Muscle of arm (tissue), 14 donors: ENCODE results near the gene METTL17. TPM values are rescaled to one million over a fixed set of nuclear protein-coding genes. Genes with fewer than 3 reads are reported as not detected.
A peak's percentile ranks its signal among the peaks of the same experiment; 100 is the strongest.
"Not testable (repeated sequence)": the region's sequence is repeated elsewhere in the genome, so short reads cannot be mapped to it uniquely, and the experiment has no call there.

ENCODE experiments used
- DNase-seq: peaks from one replicate; pipeline ENCODE4 v3.0.0-alpha.2; 2013
- long read RNA-seq, 11 donors: transcript quantifications; one replicate each; lab custom pipeline, GENCODE V29; 2026
- polyA plus RNA-seq, 12 donors: library from polyadenylated mRNA; unstranded; fragments of 120-200 nt; gene quantifications; one replicate each; pipeline ENCODE4 v1.2.1, GENCODE V29; 2013; ENCODE audit not compliant: insufficient read length in 12 of 12

METTL17 gene
- 10 to 100 TPM in 11 of 12 donors, not detected in 1; 41.2 to 84.2 (median 63.5) TPM for polyA plus RNA-seq
- long read RNA-seq, donor 1, transcript METTL17-213 (5 exons, 596 nt), result major isoform, 10 of 28 reads
- long read RNA-seq, donor 1, partial matches to known transcripts, result 10 of 28 reads
- long read RNA-seq, donor 1, other reads (novel, unspliced or antisense), result 0 of 28 reads
- long read RNA-seq, donor 2, transcript METTL17-201 (14 exons, 1,749 nt), result major isoform, 6 of 19 reads
- long read RNA-seq, donor 2, partial matches to known transcripts, result 6 of 19 reads
- long read RNA-seq, donor 2, other reads (novel, unspliced or antisense), result 0 of 19 reads
- long read RNA-seq, donor 3, partial matches to known transcripts, result 0 of 6 reads
- long read RNA-seq, donor 3, other reads (novel, unspliced or antisense), result 0 of 6 reads
- long read RNA-seq, donor 4, partial matches to known transcripts, result 5 of 11 reads
- long read RNA-seq, donor 4, other reads (novel, unspliced or antisense), result 0 of 11 reads
- long read RNA-seq, donor 5, transcript METTL17-201 (14 exons, 1,749 nt), result major isoform, 6 of 12 reads
- long read RNA-seq, donor 5, partial matches to known transcripts, result 0 of 12 reads
- long read RNA-seq, donor 5, other reads (novel, unspliced or antisense), result 0 of 12 reads
- long read RNA-seq, donor 6, partial matches to known transcripts, result 7 of 11 reads
- long read RNA-seq, donor 6, other reads (novel, unspliced or antisense), result 0 of 11 reads
- long read RNA-seq, donor 7, partial matches to known transcripts, result 5 of 13 reads
- long read RNA-seq, donor 7, other reads (novel, unspliced or antisense), result 0 of 13 reads
- long read RNA-seq, donor 8, partial matches to known transcripts, result 5 of 17 reads
- long read RNA-seq, donor 8, other reads (novel, unspliced or antisense), result 0 of 17 reads
- long read RNA-seq, donor 9, partial matches to known transcripts, result 0 of 4 reads
- long read RNA-seq, donor 9, other reads (novel, unspliced or antisense), result 0 of 4 reads
- long read RNA-seq, donor 10, partial matches to known transcripts, result 0 of 13 reads
- long read RNA-seq, donor 10, other reads (novel, unspliced or antisense), result 0 of 13 reads
- long read RNA-seq, donor 11, transcript METTL17-201 (14 exons, 1,749 nt), result major isoform, 7 of 11 reads
- long read RNA-seq, donor 11, partial matches to known transcripts, result 0 of 11 reads
- long read RNA-seq, donor 11, other reads (novel, unspliced or antisense), result 0 of 11 reads

DNA sequence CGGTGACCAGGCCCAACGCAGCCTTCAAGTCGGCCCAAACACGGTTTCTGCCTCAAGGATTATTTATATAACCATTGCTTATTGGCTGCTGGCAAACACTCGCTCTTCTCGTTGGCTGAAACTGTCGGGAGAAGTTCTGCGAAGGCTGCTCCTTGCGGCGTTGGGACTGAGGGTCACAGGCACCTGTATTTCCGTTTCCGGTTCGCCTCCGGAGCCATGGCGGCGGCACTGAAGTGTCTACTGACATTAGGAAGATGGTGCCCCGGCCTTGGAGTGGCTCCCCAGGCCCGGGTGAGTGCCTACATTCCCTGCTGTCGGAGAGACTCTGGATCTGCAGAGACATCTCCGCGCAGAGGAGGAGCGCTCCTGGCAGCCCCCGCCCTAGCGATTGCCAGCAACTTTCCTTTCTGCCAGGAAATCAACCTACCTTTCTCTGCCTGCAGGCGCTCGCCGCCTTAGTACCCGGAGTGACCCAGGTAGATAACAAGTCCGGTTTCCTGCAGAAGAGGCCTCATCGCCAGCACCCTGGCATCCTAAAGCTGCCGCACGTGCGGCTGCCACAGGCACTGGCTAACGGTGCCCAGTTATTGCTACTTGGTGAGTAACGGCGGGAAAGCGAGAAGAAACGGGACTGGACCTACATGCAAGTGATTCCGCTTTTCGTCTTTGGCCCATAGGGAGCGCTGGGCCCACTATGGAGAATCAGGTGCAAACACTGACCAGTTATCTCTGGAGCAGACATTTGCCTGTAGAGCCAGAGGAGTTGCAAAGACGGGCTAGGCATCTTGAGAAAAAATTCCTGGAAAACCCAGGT lies at the start of gene METTL17:
METTL17 (plus strand) TSS at position 194 of the 814 bp plus-strand sequence; CDS start at position 217, 23 bp downstream.
- DNase-seq, result peak; percentile 96

DNA sequence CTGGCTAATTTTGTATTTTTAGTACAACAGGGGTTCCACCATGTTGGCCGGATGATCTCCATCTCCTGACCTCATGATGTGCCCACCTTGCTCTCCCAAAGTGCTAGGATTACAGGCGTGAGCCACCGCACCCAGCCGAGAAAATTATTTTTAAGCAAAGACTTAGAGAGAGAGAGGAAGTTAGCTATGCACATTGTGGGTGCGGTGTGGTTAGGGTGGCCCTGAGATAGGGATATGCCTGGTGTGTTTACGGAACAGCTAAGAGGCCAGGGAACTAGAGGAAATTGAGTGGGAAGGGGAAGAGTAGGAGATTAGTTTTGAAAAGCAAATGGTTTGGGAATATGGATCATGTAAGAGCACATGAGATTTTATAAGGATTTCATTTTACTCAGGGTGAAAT lies 44.6 kb upstream of the METTL17 start:
- not testable (repeated sequence) for DNase-seq

DNA sequence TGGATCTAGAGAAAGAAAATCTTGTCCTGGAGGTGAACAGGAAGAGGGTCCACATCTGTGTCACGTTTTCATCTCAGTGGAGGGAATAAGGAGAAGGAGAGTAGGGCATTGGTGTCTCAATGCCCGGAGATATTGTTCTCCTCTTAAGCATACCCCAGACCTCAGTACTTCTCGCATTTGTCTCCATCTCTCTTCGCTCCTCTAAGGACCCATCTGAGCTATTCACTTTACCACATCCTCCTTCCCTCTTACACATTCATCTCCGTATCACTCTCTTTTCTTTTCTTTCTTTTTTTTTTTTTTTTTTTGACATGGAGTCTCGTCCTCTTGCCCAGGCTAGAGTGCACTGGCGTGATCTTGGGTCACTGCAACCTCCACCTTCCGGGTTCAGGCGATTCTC lies 43.1 kb upstream of the METTL17 start:
- not testable (repeated sequence) for DNase-seq

DNA sequence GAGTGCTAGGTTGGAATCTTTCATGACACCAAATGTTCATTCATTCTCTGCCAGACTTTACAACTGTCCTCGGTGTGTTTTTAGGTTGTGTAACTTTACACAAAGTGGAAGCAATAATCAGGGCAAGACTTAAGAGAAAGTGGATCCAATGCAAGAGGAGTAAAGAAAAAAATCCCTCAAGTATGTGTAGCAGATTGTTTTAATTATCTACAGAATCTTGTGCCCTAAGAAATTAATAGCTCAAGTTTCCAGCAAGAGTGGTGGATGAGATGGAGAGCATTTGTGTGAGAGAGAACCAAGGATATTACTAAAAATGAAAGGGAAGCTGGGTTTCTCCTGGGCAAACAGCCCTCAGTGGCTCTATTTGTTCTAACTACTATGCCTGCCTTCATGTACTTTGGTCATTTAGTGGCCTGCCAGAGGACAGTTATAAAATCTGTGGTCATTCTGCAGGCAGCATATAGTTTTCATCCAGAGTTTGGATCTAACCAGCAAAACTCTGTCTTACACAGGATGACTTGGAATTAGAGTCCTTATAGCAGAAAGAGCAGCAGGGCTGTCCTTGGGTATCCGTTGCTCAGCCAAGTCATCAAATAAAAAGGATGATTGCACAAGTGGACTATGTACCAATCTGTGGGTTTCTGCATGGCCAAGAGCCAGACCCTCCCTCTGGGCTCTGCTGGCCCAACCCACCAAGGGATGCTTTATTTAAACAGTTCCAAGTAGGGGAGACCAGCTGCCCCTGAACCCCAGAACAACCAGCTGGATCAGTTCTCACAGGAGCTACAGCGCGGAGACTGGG lies 34.8 kb upstream of the METTL17 start, which contains the start of gene RNASE2:
RNASE2 (plus strand) TSS at position 752 of the 802 bp plus-strand sequence. CDS start 285 bp downstream, outside the sequence.
- DNase-seq, result not testable (repeated sequence)

- not testable (repeated sequence) for DNase-seq
These were observed 34.3 kb upstream of the METTL17 start for GRCh38 chr14:20955538-20955873.

DNA sequence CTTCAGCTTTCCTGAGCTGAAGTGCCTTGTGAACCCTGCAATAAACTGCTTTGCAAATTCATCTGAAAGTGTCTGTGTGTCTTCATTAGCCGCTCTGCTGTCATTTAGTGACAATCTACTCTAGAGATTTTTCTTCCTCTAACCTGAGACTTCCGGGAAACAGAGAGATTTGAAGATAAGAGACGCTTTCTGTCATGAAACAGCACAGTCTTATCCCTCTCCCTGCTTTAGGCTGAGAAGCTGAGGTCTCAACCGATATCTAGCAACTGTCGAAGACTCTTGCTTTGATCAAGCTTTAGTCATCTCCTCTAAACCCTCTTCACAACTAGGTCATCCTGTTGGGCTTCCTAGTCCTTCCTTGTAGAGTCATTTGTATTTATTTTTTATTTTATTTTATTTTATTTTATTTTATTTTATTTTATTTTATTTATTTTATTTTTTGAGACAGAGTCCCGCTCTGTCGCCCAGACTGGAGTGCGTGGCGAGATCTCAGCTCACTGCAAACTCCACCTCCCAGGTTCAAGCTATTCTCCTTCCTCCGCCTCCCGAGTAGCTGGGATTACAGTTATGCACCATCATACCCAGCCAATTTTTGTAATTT lies 33.3 kb upstream of the METTL17 start:
- no peak for DNase-seq

GRCh38 chr14:20958946-20959345 lies 30.8 kb upstream of the METTL17 start:
- DNase-seq, result not testable (repeated sequence)

GRCh38 chr14:20969336-20969735 lies 20.4 kb upstream of the METTL17 start:
- no peak for DNase-seq

- no peak for DNase-seq
These were observed 19.2 kb upstream of the METTL17 start for GRCh38 chr14:20970647-20970982.

DNA sequence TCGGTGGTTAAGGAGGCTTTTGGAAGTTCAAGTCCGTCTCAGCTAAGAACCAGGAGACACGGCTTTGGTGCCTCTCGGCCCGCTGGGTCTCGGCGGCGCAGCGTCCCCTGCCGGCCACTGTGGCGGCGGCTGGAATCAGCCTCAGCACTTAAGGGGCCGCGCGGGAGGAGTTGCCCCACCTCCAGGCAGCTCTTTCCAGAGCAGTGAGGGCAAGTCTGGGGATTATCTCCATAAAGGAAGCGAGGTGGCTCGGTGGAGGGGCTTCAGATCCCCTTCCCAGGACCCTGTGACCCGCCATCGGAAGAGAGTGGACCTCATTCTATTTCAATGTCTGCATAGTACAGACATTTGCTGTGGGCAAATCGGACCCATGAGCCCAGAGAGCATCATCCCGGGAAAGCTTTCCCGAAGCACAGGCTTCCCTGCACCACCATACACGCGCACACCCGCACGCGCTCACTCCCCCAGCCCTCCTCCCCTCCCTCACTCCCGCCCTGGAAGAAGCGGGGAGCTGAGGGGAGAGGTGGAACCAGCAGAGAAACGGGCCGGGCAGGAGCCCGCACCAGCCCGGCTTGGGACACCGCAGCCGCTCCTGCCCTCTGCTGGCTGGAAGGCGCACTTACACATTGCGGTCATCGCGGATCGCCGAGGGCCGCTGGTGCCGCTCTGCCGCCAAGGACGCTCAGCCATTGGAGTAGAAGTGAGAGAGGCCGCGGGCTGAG lies 18.6 kb upstream of the METTL17 start:
- DNase-seq, result peak; percentile 83

DNA sequence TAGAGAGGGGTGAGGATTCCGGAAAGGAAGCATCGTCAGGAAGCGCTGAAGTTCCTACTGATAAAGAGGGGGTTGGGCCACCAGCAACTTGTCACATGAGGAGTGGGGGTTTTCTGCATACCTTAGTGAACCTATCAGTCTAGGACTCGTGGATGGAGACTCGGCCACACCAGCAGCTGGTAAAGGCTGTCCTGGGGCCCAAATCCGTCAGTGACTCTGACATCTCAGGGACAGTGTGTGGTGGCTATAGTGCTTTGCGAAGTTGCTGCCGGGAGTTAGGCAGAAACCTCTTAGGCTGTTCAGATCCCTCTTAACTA lies 18.1 kb upstream of the METTL17 start:
- DNase-seq, result no peak

DNA sequence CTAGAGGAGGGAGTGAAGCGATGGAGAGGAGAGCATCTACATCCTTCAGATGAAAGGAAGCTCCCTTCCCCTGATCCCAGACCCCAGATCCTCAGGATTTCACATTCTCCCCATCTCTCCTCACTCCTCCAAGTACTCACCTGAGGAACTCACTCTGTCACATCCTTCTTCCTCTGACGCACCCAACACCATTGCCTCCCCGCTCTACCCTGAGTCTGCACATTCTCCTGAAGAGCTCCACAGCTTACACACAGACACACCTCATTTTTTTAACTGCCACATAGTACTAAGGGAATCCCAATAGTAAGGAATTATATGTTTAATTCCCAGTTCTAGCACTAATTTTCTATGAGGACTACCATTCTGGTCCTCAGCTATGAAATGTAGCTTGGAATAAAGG lies 16.3 kb upstream of the METTL17 start:
- DNase-seq, result no peak

DNA sequence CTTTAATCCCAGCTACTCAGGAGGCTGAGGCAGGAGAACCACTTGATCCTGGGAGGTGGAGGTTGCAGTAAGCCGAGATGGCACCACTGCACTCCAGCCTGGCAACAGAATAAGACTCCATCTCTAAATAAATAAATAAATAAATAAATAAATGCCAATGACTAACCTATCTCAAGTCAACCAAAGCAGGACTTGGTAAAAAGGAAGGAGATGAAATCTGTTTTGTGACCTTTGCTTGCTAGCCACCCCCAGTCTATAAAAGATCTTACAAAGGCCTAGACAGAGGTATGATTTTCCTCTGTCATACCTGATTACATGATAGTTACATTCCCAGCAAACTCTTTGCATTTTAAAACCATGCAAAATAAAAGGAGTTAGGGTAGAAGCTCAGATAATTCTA lies 13.5 kb upstream of the METTL17 start:
- DNase-seq, result no peak

GRCh38 chr14:20978687-20979086 lies 11.1 kb upstream of the METTL17 start:
- DNase-seq, result no peak

- DNase-seq, result no peak
These were observed 8.9 kb upstream of the METTL17 start for GRCh38 chr14:20980906-20981305.

- DNase-seq, result no peak
These were observed 7.0 kb upstream of the METTL17 start for GRCh38 chr14:20982646-20983369.

DNA sequence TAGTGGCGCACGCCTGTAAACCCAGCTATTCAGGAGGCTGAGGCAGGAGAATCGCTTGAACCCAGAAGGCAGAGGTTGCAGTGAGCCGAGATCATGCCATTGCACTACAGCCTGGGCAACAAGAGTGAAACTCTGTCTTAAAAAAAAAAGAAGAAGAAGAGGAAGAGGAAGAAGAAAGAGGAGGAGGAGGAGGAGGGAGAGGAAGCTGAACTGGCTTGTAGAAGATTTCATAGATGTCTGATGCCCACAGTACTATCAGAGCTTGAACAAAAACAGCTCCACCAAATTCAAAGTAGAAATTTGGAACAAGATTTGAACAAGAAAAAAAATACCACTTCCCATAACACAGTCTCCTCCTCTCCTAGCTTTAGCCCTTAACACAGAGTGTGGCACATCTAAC lies 4.1 kb upstream of the METTL17 start:
- DNase-seq, result not testable (repeated sequence)

GRCh38 chr14:20986811-20987210 lies 3.0 kb upstream of the METTL17 start:
- DNase-seq, result no peak
